Measurements from ENCODE around the gene MTCH2.
A peak's percentile ranks its signal among the peaks of the same experiment; 100 is the strongest.

Gene MTCH2

DNA sequence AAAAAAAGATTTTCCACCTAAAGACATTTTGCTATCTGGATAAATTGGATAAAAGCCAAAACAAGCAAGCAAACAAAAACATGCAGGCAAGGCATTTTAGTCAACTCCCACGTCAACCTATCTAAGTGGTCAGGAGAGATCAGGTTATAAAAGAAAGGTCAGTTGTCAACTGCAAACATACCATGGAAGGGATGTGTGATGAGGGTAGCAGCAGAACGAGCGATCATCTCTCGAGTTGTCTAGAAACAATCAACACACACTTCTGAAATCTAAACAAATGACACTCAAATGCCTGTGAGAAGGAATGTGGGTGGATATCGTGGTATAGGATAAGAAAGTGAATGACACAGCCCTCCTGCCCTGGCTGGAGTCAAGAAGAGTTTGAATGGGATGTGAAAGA is 10.9 kb downstream of the MTCH2 start:
- DNase-seq = no peak

DNA sequence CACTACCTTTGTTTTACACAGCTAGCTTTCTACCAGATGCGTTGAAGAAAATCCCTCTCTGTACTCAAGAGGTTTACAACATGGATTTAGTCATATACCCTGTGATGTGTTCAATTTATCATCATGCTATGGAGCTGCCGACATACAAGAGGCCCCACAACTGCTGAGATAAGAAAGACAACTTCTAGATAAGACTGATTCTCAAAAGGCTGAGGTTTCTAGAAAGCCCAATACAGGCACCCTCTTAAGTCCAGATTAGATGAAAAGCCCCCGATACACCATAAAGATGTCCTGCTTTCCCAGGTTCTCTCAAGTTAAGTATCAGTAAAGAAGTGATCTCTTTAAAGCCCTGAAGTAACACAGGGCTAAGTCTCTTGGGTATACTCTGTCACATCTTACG is 14.3 kb downstream of the MTCH2 start:
- no peak for DNase-seq

DNA sequence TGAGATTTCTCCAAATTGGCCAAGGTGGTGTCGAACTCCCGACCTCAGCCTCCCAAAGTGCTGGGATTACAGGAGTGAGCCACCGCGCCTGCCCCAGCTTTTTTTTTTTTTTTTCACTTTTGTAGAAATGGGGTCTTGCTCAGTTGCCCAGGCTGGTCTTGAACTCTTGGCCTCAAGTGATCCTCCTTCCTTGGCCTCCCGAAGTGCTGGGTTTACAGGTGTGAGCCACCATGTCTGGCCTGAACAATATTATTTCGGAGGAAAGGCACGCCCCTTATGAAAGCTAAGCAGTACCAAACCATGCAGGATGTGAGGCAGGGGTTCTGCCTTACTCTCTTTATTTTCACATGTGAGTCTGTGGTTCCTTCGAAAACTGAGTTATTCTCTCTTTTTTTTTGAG is 16.1 kb downstream of the MTCH2 start:
- DNase-seq = no peak

GRCh38 chr11:47620836-47621378 is 21.5 kb downstream of the MTCH2 start:
- no peak for DNase-seq

- DNase-seq = peak; percentile 53
Observed at GRCh38 chr11:47617417-47617809, 24.9 kb downstream of the MTCH2 start.

GRCh38 chr11:47616726-47617416 is 25.5 kb downstream of the MTCH2 start:
- peak; percentile 58 for DNase-seq

DNA sequence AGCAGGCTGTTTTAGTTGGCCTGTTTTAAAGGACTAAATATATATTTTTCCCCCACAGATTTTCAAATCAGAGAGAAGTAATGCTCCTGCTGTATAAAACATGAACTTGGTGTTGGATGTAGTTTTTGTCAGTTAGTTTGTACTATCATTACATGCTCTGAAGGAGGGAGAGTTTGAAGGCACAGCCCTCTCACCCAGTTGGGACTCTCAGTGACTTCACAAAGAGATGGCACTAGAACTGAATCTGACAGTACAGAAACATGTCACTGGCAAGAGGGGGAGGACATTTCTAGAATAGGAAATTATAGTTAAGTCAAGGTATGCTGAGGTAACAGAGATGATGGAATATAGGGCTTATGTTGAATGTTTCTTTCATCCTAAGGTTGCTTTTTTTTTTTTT is 27.1 kb downstream of the MTCH2 start:
- no peak for DNase-seq

- DNase-seq = no peak
Observed at GRCh38 chr11:47611348-47611794, 31.0 kb downstream of the MTCH2 start.

DNA sequence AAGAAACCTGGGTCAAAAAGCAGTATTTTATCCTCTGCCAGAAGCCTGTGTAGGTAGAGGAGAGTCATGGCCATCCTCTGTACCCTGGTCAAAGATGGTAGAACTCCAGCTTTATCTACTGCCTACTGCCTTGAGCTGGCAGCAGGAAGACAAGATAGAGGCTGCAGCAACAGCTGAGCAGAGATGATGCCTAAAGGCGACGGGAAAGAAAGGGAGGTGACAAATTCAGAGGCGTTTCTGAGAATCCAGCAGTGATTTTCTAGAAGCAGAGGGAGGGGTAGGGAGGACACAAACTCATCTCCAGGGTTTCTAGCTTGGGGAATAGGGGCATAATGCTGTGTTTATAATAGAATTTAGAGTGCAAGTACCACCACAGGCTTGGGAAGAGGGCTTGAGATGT is 32.7 kb downstream of the MTCH2 start:
- DNase-seq = no peak

DNA sequence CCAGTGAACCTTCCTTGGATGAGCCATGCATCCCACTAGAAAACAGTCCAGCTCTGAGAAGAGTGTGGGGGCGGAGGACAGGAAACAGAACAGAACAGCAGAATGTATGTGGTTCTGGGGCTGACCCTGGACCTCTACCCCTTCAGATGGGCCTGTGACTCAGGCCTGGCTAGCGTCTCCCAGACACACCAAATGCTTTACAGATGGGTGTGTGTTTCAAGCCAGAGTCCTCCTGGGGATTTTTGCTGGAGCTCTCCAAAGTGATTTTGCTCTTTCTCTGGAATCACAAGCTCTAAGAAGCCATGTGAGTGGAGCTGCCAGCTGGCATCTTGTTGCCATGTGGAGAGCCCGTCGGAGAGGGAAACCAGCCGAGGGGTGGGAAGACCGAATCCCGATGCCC is 35.0 kb downstream of the MTCH2 start:
- DNase-seq = peak; percentile 66

DNA sequence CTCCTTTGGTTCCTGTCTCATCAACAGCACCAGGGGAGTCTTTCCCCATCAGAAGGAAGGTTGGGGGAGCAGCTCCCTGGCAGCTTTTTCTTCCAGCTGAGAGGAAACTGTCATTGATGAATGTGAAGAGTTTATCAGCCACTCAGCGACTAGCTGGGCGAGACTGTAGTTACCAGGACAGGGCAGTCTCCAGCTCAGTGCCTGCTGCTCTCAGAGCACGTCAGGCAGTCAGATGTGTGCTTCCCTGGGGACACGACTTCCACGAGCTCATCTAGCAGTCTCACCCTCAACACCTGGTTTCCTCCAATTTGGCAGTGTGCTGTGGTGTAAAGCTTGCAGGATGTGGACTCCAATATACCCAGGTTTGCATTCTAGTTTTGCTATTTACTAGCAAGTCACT is 35.6 kb downstream of the MTCH2 start:
- peak; percentile 9 for DNase-seq

DNA sequence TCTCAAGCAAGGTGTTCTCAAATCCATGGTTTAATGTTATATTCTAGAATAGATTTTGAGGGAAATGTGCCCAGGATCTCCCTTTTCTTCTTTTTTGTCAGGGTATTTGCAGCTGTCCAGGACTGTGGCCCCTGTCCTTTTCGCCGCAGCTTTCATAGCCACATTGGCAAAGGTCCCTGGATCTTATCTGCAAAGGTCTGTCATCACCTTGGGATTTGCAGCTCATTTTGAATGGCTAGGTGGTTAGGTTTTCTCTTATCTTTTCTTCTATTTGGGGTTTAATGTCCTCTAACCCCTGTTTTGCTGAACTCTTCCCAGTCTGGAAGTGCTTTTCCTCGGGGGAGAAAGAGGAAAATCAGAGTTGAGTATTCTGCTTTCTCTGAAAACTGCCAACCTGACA is 36.4 kb downstream of the MTCH2 start:
- DNase-seq = no peak

- DNase-seq = peak; percentile 38
Observed at GRCh38 chr11:47603295-47603694, 39.1 kb downstream of the MTCH2 start.

GRCh38 chr11:47599902-47600301 is 42.5 kb downstream of the MTCH2 start:
- no peak for DNase-seq

DNA sequence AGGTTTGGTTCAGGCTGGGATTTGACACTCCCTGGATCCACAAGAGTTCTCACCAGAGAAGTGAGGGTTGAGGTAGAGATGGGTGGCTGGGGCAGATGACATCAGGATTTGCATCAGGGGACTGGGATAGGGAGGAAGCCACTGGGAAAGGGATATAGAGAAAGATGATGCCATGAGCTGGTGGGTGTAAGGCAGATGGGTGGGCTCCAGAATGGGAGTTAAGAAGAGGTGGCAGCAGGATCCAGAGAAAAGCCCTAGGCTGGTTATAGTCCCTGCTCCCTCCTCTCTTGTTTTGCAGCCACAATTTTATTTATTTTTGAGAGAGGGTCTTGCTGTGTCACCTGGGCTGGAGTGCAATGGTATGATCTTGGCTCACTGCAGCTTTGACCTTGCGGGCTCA is 46.4 kb downstream of the MTCH2 start:
- DNase-seq = no peak

- no peak for DNase-seq
Observed at GRCh38 chr11:47595029-47595428, 47.3 kb downstream of the MTCH2 start.

DNA sequence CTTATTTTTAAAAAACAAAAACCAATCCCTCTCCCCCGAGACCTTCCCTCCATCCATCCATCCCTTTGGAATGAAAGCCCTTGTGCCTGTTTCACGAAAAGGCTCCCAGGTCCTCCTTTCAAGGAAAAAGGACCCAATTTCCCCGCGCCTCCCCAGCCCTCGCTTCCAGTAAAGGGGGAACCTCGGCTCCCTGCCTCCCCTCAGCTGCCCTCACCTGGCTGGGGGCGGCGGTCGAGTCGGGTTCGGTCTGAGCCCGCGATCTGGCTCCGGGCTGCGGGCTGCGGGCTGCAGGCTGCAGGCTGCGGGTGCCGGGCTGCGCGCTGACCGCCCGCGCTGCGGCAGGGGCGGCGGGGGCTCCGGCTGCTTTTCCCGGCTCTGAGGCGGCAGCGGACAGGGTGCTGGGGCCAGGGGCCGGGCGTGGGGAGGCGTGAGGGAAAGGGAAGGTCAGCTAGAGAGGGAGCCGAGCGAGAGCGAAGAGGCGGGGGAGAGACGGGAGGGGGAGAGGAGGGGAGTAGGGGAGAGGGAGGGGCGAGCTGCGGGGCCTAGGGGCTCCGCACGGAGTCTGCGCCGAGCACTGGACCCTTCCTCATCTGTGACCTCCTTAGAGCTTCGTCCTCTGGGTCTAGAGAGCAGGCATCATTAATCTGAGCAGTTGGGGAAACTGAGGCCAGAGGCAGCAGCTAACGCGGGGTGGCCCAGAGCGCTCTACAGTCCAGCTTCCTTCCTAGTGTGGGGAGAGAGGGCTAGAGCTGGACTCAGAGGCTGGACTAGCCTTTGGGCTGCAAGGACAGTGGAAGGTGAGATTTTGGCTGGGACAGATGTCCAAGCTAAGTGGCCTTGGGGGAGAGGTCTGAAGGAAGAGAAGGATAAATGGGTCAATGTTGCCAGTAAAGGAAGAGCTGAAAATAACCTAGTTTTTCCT is 48.2 kb downstream of the MTCH2 start, which contains the start of gene C1QTNF4:
Gene C1QTNF4 (minus strand): TSS at position 478 of the 922 bp plus-strand sequence. CDS start 3,601 bp downstream, outside the sequence.
- DNase-seq = no peak

GRCh38 chr11:47593492-47593933 is 48.8 kb downstream of the MTCH2 start:
- no peak for DNase-seq

DNA sequence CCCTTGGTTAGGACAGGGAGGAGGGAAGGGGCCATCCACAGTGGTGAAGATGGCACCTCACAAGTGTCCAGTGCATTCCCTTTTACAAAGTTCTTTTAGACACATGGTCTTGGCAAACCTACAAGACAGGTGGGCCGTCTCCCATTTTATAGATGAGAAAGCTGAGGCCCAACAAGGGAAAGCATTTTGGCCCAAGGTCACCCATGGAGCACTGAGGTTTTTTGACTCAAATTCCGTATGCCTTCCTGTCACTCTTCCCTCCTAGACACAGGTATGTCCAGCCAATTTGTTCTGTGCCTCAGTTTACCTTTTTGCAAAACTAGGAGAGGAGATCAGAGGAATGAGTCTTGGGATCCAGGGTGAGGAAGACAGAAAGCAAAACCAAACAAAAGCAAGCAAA is 49.4 kb downstream of the MTCH2 start:
- no peak for DNase-seq

GRCh38 chr11:47592251-47592650 is 50.1 kb downstream of the MTCH2 start:
- DNase-seq = no peak

- DNase-seq = no peak
Observed at GRCh38 chr11:47591764-47592163, 50.6 kb downstream of the MTCH2 start.

- peak; percentile 28 for DNase-seq
Observed at GRCh38 chr11:47589977-47590861, 52.1 kb downstream of the MTCH2 start.
